H9 (cell line): ENCODE results near the gene MECR. TPM values are rescaled to one million over a fixed set of nuclear protein-coding genes. Genes with fewer than 3 reads are reported as not detected.

ENCODE experiments used
- DNase-seq: peaks from one replicate; pipeline ENCODE4 v3.0.0-alpha.2; 2017
- H2AFZ ChIP-seq: one replicate; pipeline ENCODE4 v1.6.1; 2013; ENCODE audit warnings: mild to moderate bottlenecking, low read length, control low read depth, moderate library complexity
- H2AK5ac ChIP-seq: 2 replicates; pipeline ENCODE4 v1.6.1; 2013; ENCODE audit warnings: low read length, control low read depth, mixed read lengths; ENCODE audit not compliant: insufficient read length
- H2BK120ac ChIP-seq: one replicate; pipeline ENCODE4 v1.6.1; 2013; ENCODE audit warnings: low read depth, mild to moderate bottlenecking, low read length, control low read depth, inconsistent platforms; ENCODE audit not compliant: poor library complexity, severe bottlenecking
- H2BK12ac ChIP-seq: 2 replicates; pipeline ENCODE4 v1.6.1; 2013; ENCODE audit warnings: low read length, control low read depth, mixed read lengths, low read depth; ENCODE audit not compliant: insufficient read length
- H2BK15ac ChIP-seq: 2 replicates; pipeline ENCODE4 v1.6.1; 2013; ENCODE audit warnings: low read depth, low read length, control low read depth
- H2BK20ac ChIP-seq: one replicate; pipeline ENCODE4 v1.6.1; 2013; ENCODE audit warnings: low read depth, mild to moderate bottlenecking, low read length, control low read depth, inconsistent platforms; ENCODE audit not compliant: poor library complexity, severe bottlenecking
- H2BK5ac ChIP-seq: 2 replicates; pipeline ENCODE4 v1.6.1; 2013; ENCODE audit warnings: low read length, control low read depth, mixed read lengths; ENCODE audit not compliant: insufficient read length
- H3K14ac ChIP-seq: 2 replicates; pipeline ENCODE4 v1.6.1; 2013; ENCODE audit warnings: low read length, control low read depth; ENCODE audit not compliant: insufficient read depth
- H3K18ac ChIP-seq: 2 replicates; pipeline ENCODE4 v1.6.1; 2013; ENCODE audit warnings: low read depth, mild to moderate bottlenecking, mixed read lengths, low read length, control low read depth; ENCODE audit not compliant: insufficient read length
- H3K23ac ChIP-seq: 2 replicates; pipeline ENCODE4 v1.6.1; 2013; ENCODE audit warnings: low read length, control low read depth, mixed read lengths, low read depth; ENCODE audit not compliant: insufficient read length
- H3K23me2 ChIP-seq: 2 replicates; pipeline ENCODE4 v1.6.1; 2013; ENCODE audit warnings: low read depth, mild to moderate bottlenecking, mixed read lengths, low read length, control low read depth; ENCODE audit not compliant: insufficient read length, poor library complexity, severe bottlenecking
- H3K27ac ChIP-seq: 2 replicates; pipeline ENCODE4 v1.5.1; 2013; ENCODE audit warnings: low read length, control low read depth, mixed read lengths, low read depth; ENCODE audit not compliant: insufficient read length
- H3K27me3 ChIP-seq: 2 replicates; pipeline ENCODE4 v1.6.1; 2013; ENCODE audit warnings: low read length, control low read depth, inconsistent platforms; ENCODE audit not compliant: insufficient read depth
- H3K4ac ChIP-seq: 2 replicates; pipeline ENCODE4 v1.6.1; 2013; ENCODE audit warnings: low read depth, mild to moderate bottlenecking, control low read depth, inconsistent platforms, low read length, moderate library complexity
- H3K4me1 ChIP-seq: 2 replicates; pipeline ENCODE4 v1.6.1; 2013; ENCODE audit warnings: low read length, control low read depth, inconsistent platforms; ENCODE audit not compliant: insufficient read depth
- H3K4me2 ChIP-seq: 2 replicates; pipeline ENCODE4 v1.6.1; 2013; ENCODE audit warnings: low read length, control low read depth, mixed read lengths; ENCODE audit not compliant: insufficient read length, insufficient read depth
- H3K56ac ChIP-seq: 2 replicates; pipeline ENCODE4 v1.6.1; 2013; ENCODE audit warnings: low read depth, mild to moderate bottlenecking, mixed read lengths, low read length, control low read depth; ENCODE audit not compliant: insufficient read length
- H3K79me1 ChIP-seq: 2 replicates; pipeline ENCODE4 v1.6.1; 2013; ENCODE audit warnings: low read depth, mild to moderate bottlenecking, moderate library complexity, low read length, control low read depth, inconsistent platforms; ENCODE audit not compliant: insufficient read depth, poor library complexity, severe bottlenecking
- H3K79me2 ChIP-seq: 2 replicates; pipeline ENCODE4 v1.6.1; 2013; ENCODE audit warnings: low read length, control low read depth, inconsistent platforms; ENCODE audit not compliant: insufficient read depth
- H3K9ac ChIP-seq: 2 replicates; pipeline ENCODE4 v1.6.1; 2013; ENCODE audit warnings: low read length, control low read depth, mixed read lengths; ENCODE audit not compliant: insufficient read length; ENCODE audit errors: extremely low read depth
- H3K9me3 ChIP-seq: one replicate; pipeline ENCODE4 v1.6.1; 2013; ENCODE audit warnings: low read depth, low read length, inconsistent platforms; ENCODE audit not compliant: control insufficient read depth
- H3T11ph ChIP-seq: one replicate; pipeline ENCODE4 v1.6.1; 2013; ENCODE audit warnings: mild to moderate bottlenecking, low read length, control low read depth, inconsistent platforms
- H4K20me1 ChIP-seq: one replicate; pipeline ENCODE4 v1.6.1; 2013; ENCODE audit not compliant: control insufficient read depth, insufficient read length, insufficient read depth
- H4K5ac ChIP-seq: 2 replicates; pipeline ENCODE4 v1.6.1; 2013; ENCODE audit warnings: low read depth, mild to moderate bottlenecking, mixed read lengths, low read length, control low read depth; ENCODE audit not compliant: insufficient read length
- H4K8ac ChIP-seq: replicated peaks from 2 replicates; pipeline ENCODE4 v1.6.1; 2013; ENCODE audit warnings: low read length, control low read depth, mixed read lengths, low read depth; ENCODE audit not compliant: insufficient read length
- H4K91ac ChIP-seq: 2 replicates; pipeline ENCODE4 v1.6.1; 2013; ENCODE audit warnings: low read depth, mild to moderate bottlenecking, moderate library complexity, mixed read lengths, low read length, control low read depth; ENCODE audit not compliant: insufficient read length
- H3K27ac Mint-ChIP-seq, 3 experiments: 2 replicates in 2 of 3; 3 replicates in 1 of 3; pipeline ENCODE4 v1.8.0; 2020 to 2021; ENCODE audit warnings: mixed read lengths in 3 of 3, mild to moderate bottlenecking in 1 of 3, moderate library complexity in 1 of 3
- H3K27me3 Mint-ChIP-seq: 2 replicates; pipeline ENCODE4 v1.8.0; 2021; ENCODE audit warnings: low read depth, mild to moderate bottlenecking, moderate library complexity, mixed read lengths
- H3K36me3 Mint-ChIP-seq, 3 experiments: 2 replicates in 2 of 3; 3 replicates in 1 of 3; pipeline ENCODE4 v1.8.0; 2020 to 2021; ENCODE audit warnings: low read depth in 3 of 3, mixed read lengths in 3 of 3; ENCODE audit not compliant: insufficient read depth in 1 of 3
- H3K4me1 Mint-ChIP-seq, 2 experiments: 2 replicates each; pipeline ENCODE4 v1.8.0; 2020; ENCODE audit warnings: mixed read lengths in 2 of 2
- H3K4me3 Mint-ChIP-seq, 2 experiments: 2 replicates in 1 of 2; 3 replicates in 1 of 2; pipeline ENCODE4 v1.8.0; 2020 to 2021; ENCODE audit warnings: mild to moderate bottlenecking in 2 of 2, mixed read lengths in 2 of 2, moderate library complexity in 1 of 2
- H3K9me3 Mint-ChIP-seq, 2 experiments: 2 replicates in 1 of 2; 3 replicates in 1 of 2; pipeline ENCODE4 v1.8.0; 2020; ENCODE audit warnings: mild to moderate bottlenecking in 2 of 2, mixed read lengths in 2 of 2, moderate library complexity in 1 of 2
- WGBS: extraction: QIAGEN DNeasy Blood & Tissue Kit; methylation state at CpG from one replicate; pipeline ENCODE4 v1.1.7; 2013; ENCODE audit warnings: missing lambda C conversion rate, low lambda C conversion rate, mixed read lengths; ENCODE audit not compliant: insufficient read length; ENCODE audit errors: extremely low coverage; 5-methylcytosine and 5-hydroxymethylcytosine counted together
- total RNA-seq: library from RNA; stranded (reverse); gene quantifications from 2 replicates; pipeline ENCODE4 v1.2.1, GENCODE V29; 2021
- TF ChIP-seq, protein P1 (sequence below): fragments of 200-600 bp; sonication (generic); conservative IDR thresholded peaks from 3 replicates; pipeline ENCODE4 v1.8.0; 2021; ENCODE audit warnings: antibody characterized with exemption, mild to moderate bottlenecking

Gene MECR
- total RNA-seq, 1 experiment from 2014 or later: 30.9 TPM

DNA sequence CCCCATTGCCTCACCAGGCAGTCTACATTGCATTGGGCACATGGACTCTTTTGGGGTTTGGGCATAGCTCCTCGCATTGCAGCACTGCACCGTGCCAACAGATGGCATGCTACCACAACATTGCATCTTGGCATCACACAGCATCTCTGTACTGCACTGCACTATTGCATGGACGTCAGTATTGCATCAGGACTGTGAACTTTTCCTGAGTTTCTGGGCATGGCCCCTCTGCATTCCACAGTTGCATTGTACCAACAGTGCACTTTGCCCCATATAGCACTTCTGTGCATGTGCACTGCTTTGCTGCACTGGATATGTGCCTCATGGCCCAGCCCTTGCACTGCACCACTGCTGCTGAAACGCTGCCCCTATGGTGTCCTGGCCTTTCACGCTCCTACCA, 15.1 kb upstream of the MECR start:
- no peaks in the 10 kb centered on the region for H3K36me3 Mint-ChIP-seq
- WGBS: no CpG with 5 or more reads among the region's 5 CpGs
- peaks cover 14% of the 10 kb centered on the region; the same call in 1 of the 2 replicates for H3K4me1 ChIP-seq
- no peak overlapping the region for H2BK12ac ChIP-seq
- no peak overlapping the region for H4K5ac ChIP-seq
- H3K4ac ChIP-seq: no peak overlapping the region
- DNase-seq: no peak
- H4K8ac ChIP-seq: no peak overlapping the region
- peaks cover 3% of the 10 kb centered on the region for H3K23me2 ChIP-seq
- no peak overlapping the region for H2BK15ac ChIP-seq
- H3K9ac ChIP-seq: no peak overlapping the region
- H3K14ac ChIP-seq: no peak overlapping the region
- H3K9me3 Mint-ChIP-seq: no peaks in the 10 kb centered on the region
- no peak overlapping the region for H2BK5ac ChIP-seq
- H3T11ph ChIP-seq: no peak overlapping the region
- no peaks in the 10 kb centered on the region for H4K20me1 ChIP-seq
- H3K4me3 Mint-ChIP-seq: no peak overlapping the region
- H3K27me3 Mint-ChIP-seq: no peaks in the 10 kb centered on the region
- no peaks in the 10 kb centered on the region for H3K79me1 ChIP-seq
- no peak overlapping the region for H3K56ac ChIP-seq
- no peak overlapping the region for H3K18ac ChIP-seq
- no peak overlapping the region for H3K23ac ChIP-seq
- no peak overlapping the region for H3K27ac Mint-ChIP-seq
- no peak overlapping the region for H3K27ac ChIP-seq
- no peak overlapping the region for H3K4me2 ChIP-seq
- no peaks in the 10 kb centered on the region for H3K79me2 ChIP-seq
- no peak overlapping the region for H4K91ac ChIP-seq
- no peak overlapping the region for H2AK5ac ChIP-seq
- no peak overlapping the region for H2AFZ ChIP-seq
- no peak overlapping the region for H2BK20ac ChIP-seq
- H3K4me1 Mint-ChIP-seq: peaks cover 40 to 47% of the 10 kb centered on the region in 2 experiments
- no peaks in the 10 kb centered on the region for H3K9me3 ChIP-seq
- no peak overlapping the region for H2BK120ac ChIP-seq
- TF ChIP-seq, protein P1, sequence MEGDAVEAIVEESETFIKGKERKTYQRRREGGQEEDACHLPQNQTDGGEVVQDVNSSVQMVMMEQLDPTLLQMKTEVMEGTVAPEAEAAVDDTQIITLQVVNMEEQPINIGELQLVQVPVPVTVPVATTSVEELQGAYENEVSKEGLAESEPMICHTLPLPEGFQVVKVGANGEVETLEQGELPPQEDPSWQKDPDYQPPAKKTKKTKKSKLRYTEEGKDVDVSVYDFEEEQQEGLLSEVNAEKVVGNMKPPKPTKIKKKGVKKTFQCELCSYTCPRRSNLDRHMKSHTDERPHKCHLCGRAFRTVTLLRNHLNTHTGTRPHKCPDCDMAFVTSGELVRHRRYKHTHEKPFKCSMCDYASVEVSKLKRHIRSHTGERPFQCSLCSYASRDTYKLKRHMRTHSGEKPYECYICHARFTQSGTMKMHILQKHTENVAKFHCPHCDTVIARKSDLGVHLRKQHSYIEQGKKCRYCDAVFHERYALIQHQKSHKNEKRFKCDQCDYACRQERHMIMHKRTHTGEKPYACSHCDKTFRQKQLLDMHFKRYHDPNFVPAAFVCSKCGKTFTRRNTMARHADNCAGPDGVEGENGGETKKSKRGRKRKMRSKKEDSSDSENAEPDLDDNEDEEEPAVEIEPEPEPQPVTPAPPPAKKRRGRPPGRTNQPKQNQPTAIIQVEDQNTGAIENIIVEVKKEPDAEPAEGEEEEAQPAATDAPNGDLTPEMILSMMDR: peak; percentile 54
- no peaks in the 10 kb centered on the region for H3K27me3 ChIP-seq
